ENCODE data around the gene FUZ.

Gene FUZ

DNA sequence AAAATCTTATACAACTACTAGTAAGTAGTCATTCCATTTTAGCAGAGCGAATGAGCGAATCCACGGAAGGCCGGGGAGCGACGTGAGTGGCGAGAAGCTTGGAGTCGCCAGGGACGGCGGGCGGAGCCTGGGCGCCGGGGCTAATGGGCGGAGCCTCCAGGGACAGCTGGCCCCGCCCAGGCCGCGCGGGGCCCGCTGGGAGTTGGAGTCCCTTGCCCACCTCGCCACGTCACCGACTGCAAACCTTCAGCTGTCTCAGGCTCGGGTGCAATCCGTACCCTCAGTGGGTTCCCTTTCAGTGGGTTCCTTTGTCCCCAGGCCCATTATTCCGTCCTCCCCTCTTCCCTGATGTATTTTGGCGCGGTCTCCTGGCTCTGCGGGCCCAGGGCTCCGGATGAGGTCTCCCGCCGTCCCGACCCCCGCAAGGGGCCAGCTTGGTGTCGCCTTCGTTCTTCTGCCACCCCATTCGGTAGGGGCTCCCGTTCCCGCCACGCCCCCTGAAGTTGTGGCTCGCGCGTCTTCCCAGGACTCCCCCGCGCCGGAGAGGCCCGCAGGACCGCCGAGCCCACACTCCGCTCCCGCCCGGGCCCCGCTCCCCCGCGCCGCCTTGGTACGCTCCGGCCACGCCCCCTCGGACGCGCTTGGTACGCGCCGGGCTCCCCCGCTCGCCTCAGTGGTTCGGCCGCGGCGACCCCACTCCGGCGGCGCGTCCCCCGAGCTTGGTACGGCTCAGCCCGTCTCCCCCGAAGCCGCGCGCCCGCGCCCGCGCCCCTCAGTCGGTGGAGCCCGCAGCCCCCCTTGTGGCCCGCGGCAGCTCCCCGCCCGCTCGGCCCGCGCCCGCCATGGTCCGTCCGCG lies 37.6 kb upstream of the FUZ start, which contains the start of gene PTOV1:
Gene PTOV1 (plus strand): TSS at position 673 of the 856 bp plus-strand sequence.
- DNase-seq, result peak; percentile 97

- DNase-seq, result no peak
Measured at GRCh38 chr19:49850221-49850486, 37.1 kb upstream of the FUZ start.

DNA sequence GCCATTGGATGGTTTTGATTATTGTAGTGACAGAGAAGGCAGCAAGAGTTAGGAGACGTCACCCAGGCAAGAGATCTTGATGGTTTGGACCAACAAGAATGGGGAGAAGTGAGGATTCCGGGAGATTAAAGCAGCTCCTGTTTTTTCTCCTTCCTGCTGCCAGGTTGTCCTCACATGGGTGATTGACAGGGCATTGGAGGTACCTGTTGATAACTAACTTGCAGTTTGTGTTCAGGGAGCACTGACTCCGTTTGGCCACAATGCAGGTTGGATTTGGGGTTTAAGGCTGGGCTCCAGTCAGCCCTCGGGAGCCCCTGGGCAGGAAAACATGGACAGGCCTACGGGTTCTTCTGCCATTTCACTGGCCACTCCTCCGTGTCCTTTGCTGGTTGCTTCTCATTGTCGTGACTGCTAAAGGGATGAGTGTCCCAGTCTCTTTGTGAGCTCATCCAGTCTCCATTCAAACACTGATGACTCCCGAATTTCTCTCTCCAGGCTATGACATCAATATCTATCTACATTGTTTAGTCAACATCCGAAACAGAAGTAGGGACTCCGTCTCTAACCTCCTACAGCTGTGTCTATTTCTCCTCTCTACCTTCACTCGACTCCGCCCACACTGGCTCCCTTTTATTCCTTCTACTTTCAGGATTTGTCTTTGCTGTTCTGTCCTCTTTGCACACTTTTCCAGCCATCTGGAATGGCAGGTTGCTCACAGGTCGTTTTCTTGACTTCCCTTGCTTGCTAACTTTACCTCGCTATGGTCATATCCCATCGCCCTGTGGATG lies 36.5 kb upstream of the FUZ start:
- no peak for DNase-seq

DNA sequence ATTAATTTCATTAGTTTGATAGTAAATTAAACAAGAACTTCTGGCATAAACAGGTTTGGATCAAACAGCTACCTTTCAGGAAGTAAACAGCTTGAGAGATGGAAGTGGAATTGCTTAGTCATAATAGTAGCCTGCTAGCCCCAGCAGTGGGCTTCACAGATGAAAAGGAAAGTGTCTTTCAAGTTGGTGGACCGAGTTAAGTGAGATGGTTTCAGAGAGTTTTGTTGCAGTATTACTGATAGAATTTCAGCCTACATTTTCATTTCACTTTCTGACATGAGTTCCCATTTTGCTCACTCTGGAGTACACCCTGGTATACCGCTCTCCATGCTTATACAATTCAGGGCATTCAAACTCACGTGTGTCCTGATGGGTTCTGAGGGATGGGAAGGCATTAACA lies 35.8 kb upstream of the FUZ start:
- DNase-seq, result no peak

GRCh38 chr19:49847731-49848696 lies 34.9 kb upstream of the FUZ start:
- DNase-seq, result no peak

DNA sequence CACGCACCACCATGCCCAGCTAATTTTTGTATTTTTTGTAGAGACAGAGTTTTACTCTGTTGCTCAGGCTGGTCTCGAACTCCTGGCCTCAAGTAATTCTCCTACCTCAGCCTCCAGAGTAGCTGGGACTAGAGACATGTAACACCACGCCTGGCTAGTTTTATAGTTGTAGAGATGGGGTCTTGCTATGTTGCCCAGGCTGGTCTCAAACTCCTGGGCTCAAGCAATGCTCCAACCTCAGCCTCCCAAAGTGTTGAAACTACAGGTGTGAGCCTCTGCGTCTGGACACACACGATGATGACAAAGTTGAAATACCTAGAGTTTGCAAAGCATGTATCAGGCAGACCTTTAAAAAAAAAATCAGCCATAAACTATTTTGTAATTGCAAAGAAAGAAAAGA lies 33.3 kb upstream of the FUZ start:
- no peak for DNase-seq

DNA sequence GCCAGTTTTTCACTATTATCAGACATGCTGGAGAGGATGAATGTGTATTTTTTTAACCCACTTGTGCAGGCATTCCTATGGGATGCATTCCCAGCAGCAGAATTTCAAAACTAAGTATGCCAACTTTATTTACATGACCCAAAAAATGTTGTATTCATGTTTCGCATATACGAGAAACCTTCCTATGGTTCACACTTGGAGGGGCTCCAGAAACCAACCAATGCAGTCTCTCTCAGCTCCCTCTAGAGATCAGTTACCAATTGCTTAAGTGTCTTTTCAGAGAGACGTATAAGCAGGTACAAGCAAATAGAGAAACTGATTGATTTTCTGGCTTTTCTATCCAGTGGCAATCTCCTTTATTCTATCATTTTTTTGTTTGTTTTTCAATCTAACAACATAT lies 32.3 kb upstream of the FUZ start:
- no peak for DNase-seq

- no peak for DNase-seq
Measured at GRCh38 chr19:49844138-49845095, 31.3 kb upstream of the FUZ start.

GRCh38 chr19:49843265-49843664 lies 30.2 kb upstream of the FUZ start:
- DNase-seq, result no peak

- DNase-seq, result no peak
Measured at GRCh38 chr19:49840736-49841249, 27.7 kb upstream of the FUZ start.

- DNase-seq, result no peak
Measured at GRCh38 chr19:49840321-49840720, 27.2 kb upstream of the FUZ start.

DNA sequence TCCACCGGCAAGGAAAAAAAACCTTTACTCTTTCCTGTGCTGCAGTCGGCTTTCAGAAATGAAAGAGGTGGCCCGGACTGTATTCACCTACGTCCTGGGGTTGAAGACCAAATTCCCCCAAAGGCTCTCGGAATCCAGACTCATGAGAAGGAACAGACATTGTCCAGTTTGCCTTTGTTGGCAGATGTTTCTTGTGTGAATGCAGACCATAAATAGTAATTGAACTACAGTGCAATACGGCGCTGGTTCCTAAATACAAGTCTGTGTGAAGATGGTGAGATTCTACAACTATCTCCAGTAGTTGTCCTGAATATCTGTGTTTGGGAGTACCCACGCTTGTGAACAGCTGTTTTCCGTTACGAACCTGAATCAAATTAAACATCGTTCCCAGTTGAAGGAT lies 26.6 kb upstream of the FUZ start:
- DNase-seq, result no peak

DNA sequence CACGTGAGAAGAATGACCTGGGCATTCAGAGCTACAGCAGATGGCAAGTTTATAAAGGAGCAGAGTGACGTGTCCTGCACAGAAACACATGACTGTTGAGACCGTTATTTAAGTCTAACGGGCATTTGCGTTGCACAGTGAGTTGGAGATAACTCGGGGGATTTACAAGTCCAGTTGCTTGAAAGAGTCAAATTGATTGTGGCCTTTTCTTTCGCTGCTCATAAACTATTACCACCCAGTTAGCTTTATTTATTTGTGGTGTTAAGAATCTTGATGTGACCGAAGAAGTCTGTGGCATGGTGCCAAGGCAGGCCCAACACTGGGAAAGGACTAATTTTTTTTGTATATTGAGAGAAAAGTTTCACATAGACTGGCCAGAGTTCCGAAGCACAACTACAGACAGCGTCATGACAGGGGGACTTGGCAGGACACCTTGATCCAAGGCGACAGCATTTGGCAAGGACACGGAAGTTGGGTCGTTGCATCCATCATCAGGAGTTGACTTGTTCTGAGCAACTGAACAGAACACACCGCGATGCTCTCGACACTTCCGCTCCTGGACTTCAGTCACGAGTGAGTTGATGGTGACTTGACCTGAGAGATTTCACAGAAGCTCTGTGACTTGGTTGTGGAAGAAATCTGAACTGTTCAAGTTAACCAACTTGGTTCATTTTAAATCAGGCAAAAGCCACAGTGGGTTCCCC lies 25.9 kb upstream of the FUZ start:
- no peak for DNase-seq

DNA sequence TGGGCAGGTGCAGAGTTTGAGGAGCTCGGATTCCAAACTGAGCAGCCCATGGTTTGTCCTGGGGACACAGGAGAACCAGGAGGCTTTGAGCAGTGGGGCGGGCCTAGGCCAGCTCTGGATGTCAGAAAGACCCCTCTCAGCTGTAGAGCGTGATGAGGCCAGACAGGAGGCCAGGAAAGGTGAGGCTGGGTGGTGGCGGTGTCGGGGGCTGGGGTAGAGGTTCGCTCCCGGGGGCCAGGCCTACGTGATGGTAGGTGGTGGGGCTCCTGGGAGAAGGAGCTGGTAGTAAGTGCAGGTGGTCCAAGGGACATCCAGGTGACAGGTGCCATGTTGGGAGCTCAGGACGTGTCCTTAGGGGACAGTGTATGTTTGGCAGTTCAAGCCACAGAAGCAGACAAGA lies 24.3 kb upstream of the FUZ start:
- no peak for DNase-seq

- DNase-seq, result no peak
Measured at GRCh38 chr19:49837009-49837310, 23.9 kb upstream of the FUZ start.

DNA sequence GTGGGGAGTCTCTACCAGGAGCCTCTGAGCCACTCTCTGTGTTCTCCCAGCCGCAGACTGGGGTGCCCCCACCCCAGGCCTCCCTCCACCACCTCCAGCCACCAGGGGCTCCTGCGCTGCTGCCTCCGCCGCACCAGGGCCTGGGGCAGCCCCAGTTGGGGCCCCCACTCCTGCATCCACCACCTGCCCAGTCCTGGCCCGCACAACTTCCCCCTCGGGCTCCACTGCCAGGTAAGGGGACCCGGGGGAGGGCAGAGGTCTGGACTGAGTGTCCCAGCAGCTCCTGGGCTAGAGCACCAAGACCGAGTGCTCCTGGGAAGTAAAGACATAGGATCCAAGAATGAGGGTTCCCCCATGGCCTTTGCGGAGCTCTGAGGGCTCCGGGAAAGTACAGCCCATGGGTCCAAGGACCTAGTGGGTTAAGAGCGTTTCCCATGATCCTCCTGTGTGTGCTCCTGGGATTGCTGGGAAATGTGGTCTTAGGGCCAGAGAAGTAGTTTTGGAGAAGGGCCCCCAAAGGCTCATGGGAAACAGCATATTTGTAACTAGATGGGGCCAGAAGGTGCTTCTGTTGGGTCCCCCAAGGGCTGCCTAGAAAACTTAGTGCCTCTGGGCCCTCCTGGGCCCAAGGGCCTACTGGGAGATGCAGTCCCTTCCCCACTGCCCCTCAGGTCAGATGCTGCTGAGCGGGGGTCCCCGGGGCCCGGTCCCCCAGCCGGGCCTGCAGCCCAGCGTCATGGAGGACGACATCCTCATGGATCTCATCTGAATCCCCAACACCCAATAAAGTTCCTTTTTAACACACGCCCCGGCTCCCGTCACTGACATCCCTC lies 23.3 kb upstream of the FUZ start:
- DNase-seq, result no peak

DNA sequence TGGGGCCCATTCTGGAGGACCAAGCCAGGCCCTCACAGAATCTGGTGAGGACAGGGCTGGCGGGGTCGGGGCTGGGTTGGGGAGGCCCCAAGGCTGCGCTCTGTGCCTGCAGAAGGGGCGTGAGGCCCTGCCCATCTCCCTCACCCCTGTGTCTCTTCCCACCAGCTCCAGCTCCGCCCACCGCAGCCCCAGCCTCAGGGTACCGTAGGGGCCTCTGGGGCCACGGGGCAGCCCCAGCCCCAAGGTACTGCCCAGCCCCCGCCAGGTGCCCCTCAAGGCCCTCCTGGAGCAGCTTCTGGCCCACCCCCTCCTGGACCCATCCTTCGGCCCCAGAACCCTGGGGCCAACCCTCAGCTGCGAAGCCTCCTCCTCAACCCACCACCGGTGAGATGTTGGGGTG lies 22.5 kb upstream of the FUZ start:
- DNase-seq, result no peak

DNA sequence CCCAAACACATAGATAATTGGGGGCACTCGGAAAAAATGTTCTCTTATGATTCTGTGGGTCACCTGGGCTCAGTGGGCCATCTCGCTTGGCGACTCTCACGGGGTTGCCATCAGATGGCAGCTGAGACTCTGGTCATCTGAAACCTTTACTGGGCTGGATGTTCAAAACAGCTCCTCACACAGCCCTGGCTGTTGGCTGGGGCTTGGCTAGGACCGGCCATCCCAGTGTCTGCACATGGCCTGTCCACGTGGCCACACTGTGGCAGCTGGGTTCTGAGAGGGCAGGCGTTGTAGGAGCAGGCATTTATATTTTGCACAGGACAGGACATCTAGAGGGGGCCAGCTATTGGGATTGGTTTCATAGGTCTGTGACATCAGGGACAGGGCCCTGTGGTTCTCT lies 20.5 kb upstream of the FUZ start:
- DNase-seq, result no peak

- DNase-seq, result no peak
Measured at GRCh38 chr19:49832556-49832955, 19.5 kb upstream of the FUZ start.

DNA sequence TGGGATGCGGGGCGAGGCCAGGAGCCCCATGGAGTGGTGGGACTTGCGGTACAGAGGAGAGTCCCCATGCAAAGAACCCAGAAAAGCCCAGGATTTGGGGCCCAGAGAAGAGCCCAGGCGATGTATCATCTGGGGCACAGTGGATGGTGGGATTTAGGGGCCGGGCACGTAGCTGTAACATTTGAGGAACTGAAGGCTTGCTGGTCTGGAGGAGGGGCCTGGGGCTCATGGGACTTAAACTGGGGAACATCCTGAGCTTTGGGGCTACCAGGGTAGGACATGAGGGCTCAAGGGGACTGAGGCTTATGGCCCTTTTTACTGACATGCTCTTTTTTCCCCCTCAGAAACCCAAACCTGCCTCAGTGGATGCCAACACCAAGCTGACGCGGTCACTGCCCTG lies 18.5 kb upstream of the FUZ start:
- no peak for DNase-seq

All from eye (tissue), 1 donor.